ENCODE results near the gene REX1BD. TPM values are rescaled to one million over a fixed set of nuclear protein-coding genes. Genes with fewer than 3 reads are reported as not detected.

REX1BD gene
- total and polyA plus RNA-seq, 4 donors: 22.9 to 192 (median 50.2) TPM

- ATAC-seq (ENCODE audit: low FRiP score) (no peak), DNase-seq (no peak)
- Histone ChIP-seq H3K27ac (ENCODE audit: low read depth in 1 of 2, low read length in 2 of 2) (no peak overlapping the region), H3K9me3 (ENCODE audit: control insufficient read depth, low read length) (no peaks in the 10 kb centered on the region), H3K27me3 (ENCODE audit: control insufficient read depth in 1 of 2, insufficient read depth in 2 of 2, low read length in 1 of 2) (no peaks in the 10 kb centered on the region), H3K36me3 (ENCODE audit: control insufficient read depth in 1 of 2, insufficient read depth in 2 of 2, low read length in 1 of 2) (no peaks in the 10 kb centered on the region), H3K4me3 (ENCODE audit: low read length in 2 of 2) (no peak overlapping the region), H3K4me1 (ENCODE audit: control insufficient read depth in 1 of 2, insufficient read depth in 2 of 2, low read length in 2 of 2) (no peaks in the 10 kb centered on the region)
- 82 to 84% methylated on average over 9 of the region's 9 CpGs for WGBS, 2 donors
- intact Hi-C loops (cut with DNase I): no loop called here
Measured at GRCh38 chr19:18608805-18609716, 20.5 kb downstream of the REX1BD start.

GRCh38 chr19:18609717-18610051 is 21.1 kb downstream of the REX1BD start:
- Histone ChIP-seq H3K27me3 (ENCODE audit: control insufficient read depth in 1 of 2, insufficient read depth in 2 of 2, low read length in 1 of 2) (no peaks in the 10 kb centered on the region), H3K36me3 (ENCODE audit: control insufficient read depth in 1 of 2, insufficient read depth in 2 of 2, low read length in 1 of 2) (no peaks in the 10 kb centered on the region), H3K4me3 (ENCODE audit: low read length in 2 of 2) (no peak overlapping the region), H3K9me3 (ENCODE audit: control insufficient read depth, low read length) (no peaks in the 10 kb centered on the region), H3K27ac (ENCODE audit: low read depth in 1 of 2, low read length in 2 of 2) (no peak overlapping the region), H3K4me1 (ENCODE audit: control insufficient read depth in 1 of 2, insufficient read depth in 2 of 2, low read length in 2 of 2) (no peaks in the 10 kb centered on the region)
- intact Hi-C loops (cut with DNase I): no loop called here
- DNase-seq: no peak
- no peak for ATAC-seq (ENCODE audit: low FRiP score)
- 49 to 55% methylated on average over 2 of the region's 2 CpGs for WGBS, 2 donors

- H3K36me3 ChIP-seq (ENCODE audit: control insufficient read depth in 1 of 2, insufficient read depth in 2 of 2, low read length in 1 of 2): no peaks in the 10 kb centered on the region
- WGBS, 2 donors: 59 to 63% methylated on average over 3 of the region's 3 CpGs
- intact Hi-C loops (cut with DNase I): no loop called here
- no peaks in the 10 kb centered on the region for H3K27me3 ChIP-seq (ENCODE audit: control insufficient read depth in 1 of 2, insufficient read depth in 2 of 2, low read length in 1 of 2)
- H3K4me3 ChIP-seq (ENCODE audit: low read length in 2 of 2): no peak overlapping the region
- no peaks in the 10 kb centered on the region for H3K4me1 ChIP-seq (ENCODE audit: control insufficient read depth in 1 of 2, insufficient read depth in 2 of 2, low read length in 2 of 2)
- DNase-seq (no peak), ATAC-seq (ENCODE audit: low FRiP score) (no peak)
- no peaks in the 10 kb centered on the region for H3K9me3 ChIP-seq (ENCODE audit: control insufficient read depth, low read length)
- no peak overlapping the region for H3K27ac ChIP-seq (ENCODE audit: low read depth in 1 of 2, low read length in 2 of 2)
Measured at GRCh38 chr19:18610245-18610555, 21.6 kb downstream of the REX1BD start.

GRCh38 chr19:18610556-18611326 is 22.1 kb downstream of the REX1BD start:
- WGBS, 2 donors: 17 to 23% methylated on average over 26 to 45 of the region's 45 CpGs
- intact Hi-C loops (cut with DNase I): no loop called here
- no peak for DNase-seq
- Histone ChIP-seq H3K4me3 (ENCODE audit: low read length in 2 of 2) (no peak overlapping the region), H3K9me3 (ENCODE audit: control insufficient read depth, low read length) (no peaks in the 10 kb centered on the region), H3K4me1 (ENCODE audit: control insufficient read depth in 1 of 2, insufficient read depth in 2 of 2, low read length in 2 of 2) (no peaks in the 10 kb centered on the region), H3K27me3 (ENCODE audit: control insufficient read depth in 1 of 2, insufficient read depth in 2 of 2, low read length in 1 of 2) (no peaks in the 10 kb centered on the region), H3K36me3 (ENCODE audit: control insufficient read depth in 1 of 2, insufficient read depth in 2 of 2, low read length in 1 of 2) (no peaks in the 10 kb centered on the region), H3K27ac (ENCODE audit: low read depth in 1 of 2, low read length in 2 of 2) (no peak overlapping the region)
- ATAC-seq (ENCODE audit: low FRiP score): no peak

DNA sequence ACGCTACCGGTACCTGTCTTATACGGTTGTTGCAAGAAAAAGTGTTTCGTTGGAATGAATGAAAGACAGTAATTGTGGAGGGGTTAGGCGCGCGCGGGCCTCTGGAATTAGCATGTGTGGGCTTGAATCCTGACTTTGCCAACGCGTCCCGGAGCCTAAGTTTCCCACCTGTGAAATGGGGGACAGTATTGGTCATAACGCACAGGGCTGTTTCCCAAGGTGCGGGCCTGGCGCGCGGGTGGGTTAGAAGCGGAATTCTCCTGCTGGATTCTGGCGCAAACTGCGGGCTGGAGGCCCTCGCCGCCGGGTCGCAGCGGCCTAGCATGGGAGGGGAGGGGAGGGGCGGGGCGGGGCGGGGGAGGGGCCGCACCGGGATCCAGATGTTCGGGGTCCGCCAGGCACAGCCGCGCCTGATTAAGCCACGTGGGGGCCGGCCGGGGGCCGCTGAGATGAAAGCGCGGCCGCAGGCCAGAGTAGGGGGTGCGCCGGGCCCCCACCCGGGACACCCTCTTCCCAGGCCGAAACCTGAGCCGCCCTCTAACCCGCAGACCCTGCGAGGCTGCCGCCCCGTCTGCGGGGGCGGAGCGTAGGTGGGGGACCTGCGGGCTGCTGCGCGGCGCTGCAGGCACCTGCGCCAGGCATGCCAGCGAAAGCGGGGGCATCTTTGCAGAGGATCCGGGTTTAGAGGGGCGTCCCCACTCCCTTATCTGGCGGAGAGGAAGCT is 22.9 kb downstream of the REX1BD start:
- Histone ChIP-seq H3K27ac (ENCODE audit: low read depth in 1 of 2, low read length in 2 of 2) (no peak overlapping the region), H3K4me3 (ENCODE audit: low read length in 2 of 2) (no peak overlapping the region), H3K36me3 (ENCODE audit: control insufficient read depth in 1 of 2, insufficient read depth in 2 of 2, low read length in 1 of 2) (no peaks in the 10 kb centered on the region), H3K27me3 (ENCODE audit: control insufficient read depth in 1 of 2, insufficient read depth in 2 of 2, low read length in 1 of 2) (no peaks in the 10 kb centered on the region), H3K9me3 (ENCODE audit: control insufficient read depth, low read length) (no peaks in the 10 kb centered on the region), H3K4me1 (ENCODE audit: control insufficient read depth in 1 of 2, insufficient read depth in 2 of 2, low read length in 2 of 2) (no peaks in the 10 kb centered on the region)
- 3 to 4% methylated on average over 40 to 62 of the region's 62 CpGs for WGBS, 2 donors
- intact Hi-C loops (cut with DNase I): no loop called here
- DNase-seq (no peak), ATAC-seq (ENCODE audit: low FRiP score) (no peak)

DNA sequence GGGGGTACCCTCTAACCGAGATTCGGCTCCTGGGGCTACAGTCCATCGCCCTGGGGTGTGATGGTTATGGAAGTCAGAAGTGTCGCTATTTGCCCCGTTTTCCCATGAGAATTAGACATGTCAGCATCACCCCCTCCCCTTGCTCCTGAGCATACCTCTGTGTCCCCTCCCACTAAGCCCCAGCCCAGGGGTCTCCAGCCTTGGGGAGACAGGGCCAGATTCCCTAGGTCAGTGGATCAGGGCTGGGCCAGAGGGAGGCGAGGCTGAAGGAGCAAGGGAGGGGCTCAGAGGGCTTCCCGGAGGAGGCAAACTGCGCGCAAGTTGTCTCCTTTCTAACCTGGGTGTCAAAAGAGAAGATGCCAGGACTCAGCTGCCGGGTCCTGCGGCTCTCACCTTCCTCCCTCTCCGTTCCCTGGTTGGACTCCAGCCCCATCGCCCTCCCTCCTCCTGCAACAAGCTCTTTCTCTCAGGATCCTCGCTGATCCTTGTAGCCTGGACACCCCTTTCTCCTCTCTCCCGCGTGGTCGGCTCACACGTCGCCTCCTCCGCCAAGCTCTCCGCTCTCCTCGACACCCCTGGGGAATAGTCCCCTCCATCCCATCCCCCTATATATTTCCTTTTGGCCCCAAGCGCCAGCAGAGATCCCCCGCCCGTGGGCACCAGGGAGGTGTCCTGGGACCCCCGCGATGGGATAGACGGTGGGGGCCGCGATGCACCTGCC is 23.6 kb downstream of the REX1BD start:
- intact Hi-C loops (cut with DNase I): no loop called here
- ATAC-seq (ENCODE audit: low FRiP score) (no peak), DNase-seq (no peak)
- Histone ChIP-seq H3K4me1 (ENCODE audit: control insufficient read depth in 1 of 2, insufficient read depth in 2 of 2, low read length in 2 of 2) (no peaks in the 10 kb centered on the region), H3K27ac (ENCODE audit: low read depth in 1 of 2, low read length in 2 of 2) (no peak overlapping the region), H3K27me3 (ENCODE audit: control insufficient read depth in 1 of 2, insufficient read depth in 2 of 2, low read length in 1 of 2) (no peaks in the 10 kb centered on the region), H3K9me3 (ENCODE audit: control insufficient read depth, low read length) (no peaks in the 10 kb centered on the region), H3K36me3 (ENCODE audit: control insufficient read depth in 1 of 2, insufficient read depth in 2 of 2, low read length in 1 of 2) (no peaks in the 10 kb centered on the region), H3K4me3 (ENCODE audit: low read length in 2 of 2) (peak overlapping the region in 1 of 2 donors; percentile 10)
- WGBS, 2 donors: 1 to 2% methylated on average over 29 to 30 of the region's 30 CpGs

DNA sequence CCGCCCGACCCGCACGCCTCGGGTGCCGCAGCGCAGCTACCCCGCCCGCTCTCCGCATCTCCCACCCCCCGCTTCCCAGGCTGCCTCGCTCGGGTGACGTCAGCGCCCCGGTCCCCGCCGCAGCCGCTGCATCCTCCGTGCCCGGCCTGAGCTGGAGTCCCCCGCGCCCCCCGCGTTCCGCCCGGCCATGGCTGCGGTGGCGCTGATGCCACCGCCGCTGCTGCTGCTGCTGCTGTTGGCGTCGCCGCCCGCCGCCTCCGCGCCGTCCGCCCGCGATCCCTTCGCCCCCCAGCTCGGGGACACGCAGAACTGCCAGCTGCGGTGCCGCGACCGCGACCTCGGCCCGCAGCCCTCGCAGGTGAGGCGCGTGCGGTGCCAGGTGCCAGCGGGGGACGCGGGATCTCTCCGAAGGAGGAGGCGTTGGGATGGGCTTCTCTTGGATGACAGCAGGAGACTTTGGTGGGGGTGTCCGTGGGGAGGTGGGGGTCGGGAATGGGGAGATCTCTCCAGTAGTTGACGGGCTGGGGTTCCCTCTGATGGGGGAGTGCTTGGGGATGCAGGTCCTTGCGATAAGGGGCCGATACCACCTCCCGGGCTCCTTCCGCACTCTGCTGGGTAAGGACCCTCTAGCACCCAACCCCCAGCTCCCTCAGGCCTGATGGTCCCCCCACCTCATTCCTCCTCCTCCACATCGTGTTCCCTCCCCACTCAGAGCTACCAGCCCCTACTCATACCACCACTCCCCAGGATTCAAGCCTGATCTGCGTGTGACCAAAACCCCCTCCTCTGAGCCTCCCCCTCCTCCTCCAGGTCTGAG is 24.4 kb downstream of the REX1BD start, which contains the start of gene TMEM59L:
Gene TMEM59L (plus strand): TSS at position 99 of the 817 bp plus-strand sequence. CDS start 89 bp downstream, at position 188.
- H3K4me3 ChIP-seq (ENCODE audit: low read length in 2 of 2): peak within 1 kb of the TSS in 1 of 2 donors; percentile 10
- no peak for DNase-seq
- intact Hi-C loops (cut with DNase I): no loop called here
- H3K36me3 ChIP-seq (ENCODE audit: control insufficient read depth in 1 of 2, insufficient read depth in 2 of 2, low read length in 1 of 2): no peaks in the 10 kb centered on the region
- H3K4me1 ChIP-seq (ENCODE audit: control insufficient read depth in 1 of 2, insufficient read depth in 2 of 2, low read length in 2 of 2): no peaks in the 10 kb centered on the region
- peak; percentile 5 for ATAC-seq (ENCODE audit: low FRiP score)
- H3K27ac ChIP-seq (ENCODE audit: low read depth in 1 of 2, low read length in 2 of 2): no peak within 1 kb of the TSS
- H3K27me3 ChIP-seq (ENCODE audit: control insufficient read depth in 1 of 2, insufficient read depth in 2 of 2, low read length in 1 of 2): no peaks in the 10 kb centered on the region
- 2 to 3% methylated on average over 69 to 70 of the region's 70 CpGs for WGBS, 2 donors
- no peaks in the 10 kb centered on the region for H3K9me3 ChIP-seq (ENCODE audit: control insufficient read depth, low read length)
